GM21529 (cell line): ENCODE results near the gene GTF3C5.
"Not testable (repeated sequence)": the region's sequence is repeated elsewhere in the genome, so short reads cannot be mapped to it uniquely, and the experiment has no call there.

Source experiments
- ATAC-seq: cut with Tn5 transposase; IDR thresholded peaks from one replicate; pipeline ENCODE4 v1.9.1; 2021; ENCODE audit not compliant: unreplicated experiment

The GTF3C5 gene

DNA sequence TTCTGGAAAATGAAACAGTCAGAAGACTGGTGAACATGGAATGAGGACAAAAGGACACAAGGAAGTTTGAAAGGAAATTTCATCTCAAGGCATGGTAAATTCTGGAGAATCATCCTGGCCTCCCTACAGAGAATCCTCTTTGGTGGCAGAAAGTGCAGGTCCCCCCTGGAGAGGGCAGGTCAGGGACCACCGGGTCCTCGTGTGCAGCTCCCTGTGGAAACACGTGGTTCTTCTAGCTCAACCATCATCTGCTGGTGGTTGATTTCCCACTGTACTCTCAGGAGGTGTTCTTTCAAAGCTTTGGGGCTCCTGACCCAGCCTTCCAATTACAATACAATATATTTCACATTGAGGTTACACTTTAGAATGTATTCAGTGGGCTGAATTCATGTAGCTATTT, 2.6 kb upstream of the GTF3C5 start:
- ATAC-seq = no peak

- ATAC-seq = peak; percentile 12
Observed at GRCh38 chr9:133029994-133030316, 842 bp upstream of the GTF3C5 start.

- no peak for ATAC-seq
Observed at GRCh38 chr9:133031130-133031422, 279 bp downstream of the GTF3C5 start.

DNA sequence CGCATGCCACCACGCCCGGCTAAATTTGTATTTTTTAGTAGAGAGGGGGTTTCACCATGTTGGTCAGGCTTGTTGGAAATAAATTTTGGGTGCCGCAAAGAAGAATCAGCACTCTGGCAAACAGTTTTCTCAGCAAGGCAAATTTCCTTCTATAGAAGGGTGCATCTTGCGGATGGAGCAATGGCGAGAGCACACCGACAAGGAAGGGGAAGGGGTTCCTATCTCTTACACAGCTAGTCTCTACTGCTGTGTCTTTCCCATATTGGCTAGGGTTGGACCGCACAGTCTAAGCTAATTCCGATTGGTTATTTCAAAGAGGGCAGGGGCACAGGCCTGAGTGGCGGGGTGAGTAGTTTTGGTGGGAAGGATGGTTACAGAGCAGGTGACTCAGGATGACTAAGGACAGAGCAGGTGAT, 707 bp downstream of the GTF3C5 start:
- ATAC-seq = no peak

DNA sequence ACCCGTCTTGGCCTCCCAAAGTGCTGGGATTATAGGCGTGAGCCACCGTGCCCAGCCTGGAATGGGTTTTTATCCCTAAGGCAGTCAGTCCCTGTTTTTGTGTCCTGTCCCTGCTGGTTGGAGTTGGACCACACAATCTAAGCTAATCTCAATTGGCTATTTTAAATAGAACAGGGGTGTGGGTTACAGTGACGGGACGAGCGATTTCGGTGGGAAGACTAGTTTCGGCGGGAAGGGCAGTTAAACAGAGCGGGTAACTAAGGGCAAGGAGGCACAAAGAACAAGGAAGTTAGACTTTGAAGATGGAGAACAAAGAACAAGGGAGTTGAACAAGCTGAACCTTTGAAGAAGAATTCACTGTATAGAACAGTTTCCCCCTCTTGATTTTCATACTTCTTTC, 1.4 kb downstream of the GTF3C5 start:
- ATAC-seq = no peak

GRCh38 chr9:133035669-133036068, 4.9 kb downstream of the GTF3C5 start:
- no peak for ATAC-seq

DNA sequence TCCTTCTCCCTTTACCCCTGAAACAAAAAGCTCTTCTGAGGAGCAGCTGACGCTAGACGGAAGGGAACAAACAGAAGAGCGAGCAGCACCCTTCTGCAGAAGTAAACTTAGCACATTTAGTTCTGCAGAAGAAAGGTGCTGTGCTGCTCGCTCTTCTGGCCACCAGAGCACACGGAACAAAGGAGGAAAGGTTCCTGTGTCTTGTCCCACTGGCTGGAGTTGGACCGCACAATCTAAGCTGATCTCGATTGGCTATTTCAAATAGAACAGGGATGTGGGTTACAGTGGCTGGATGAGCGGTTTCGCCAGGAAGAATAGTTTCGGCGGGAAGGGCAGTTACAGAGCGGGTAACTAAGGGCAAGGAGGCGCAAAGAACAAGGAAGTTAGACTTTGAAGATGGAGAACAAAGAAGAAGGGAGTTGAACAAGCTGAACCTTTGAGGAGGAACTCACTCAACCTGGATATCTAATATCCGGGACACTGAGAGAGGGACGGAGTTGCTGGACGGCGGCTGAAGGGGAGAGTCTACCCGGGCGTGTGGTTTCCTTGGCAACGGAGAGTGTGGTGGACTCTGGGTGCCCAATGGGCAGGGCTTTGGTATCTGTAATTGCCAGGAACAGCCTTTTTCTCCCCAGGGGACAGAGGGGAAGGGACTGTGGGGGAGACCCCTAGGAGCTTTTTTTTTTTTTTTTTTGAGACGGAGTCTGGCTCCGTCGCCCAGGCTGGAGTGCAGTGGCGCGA, 7.1 kb downstream of the GTF3C5 start:
- no peak for ATAC-seq

- ATAC-seq = not testable (repeated sequence)
Observed at GRCh38 chr9:133040892-133041479, 10.2 kb downstream of the GTF3C5 start.

DNA sequence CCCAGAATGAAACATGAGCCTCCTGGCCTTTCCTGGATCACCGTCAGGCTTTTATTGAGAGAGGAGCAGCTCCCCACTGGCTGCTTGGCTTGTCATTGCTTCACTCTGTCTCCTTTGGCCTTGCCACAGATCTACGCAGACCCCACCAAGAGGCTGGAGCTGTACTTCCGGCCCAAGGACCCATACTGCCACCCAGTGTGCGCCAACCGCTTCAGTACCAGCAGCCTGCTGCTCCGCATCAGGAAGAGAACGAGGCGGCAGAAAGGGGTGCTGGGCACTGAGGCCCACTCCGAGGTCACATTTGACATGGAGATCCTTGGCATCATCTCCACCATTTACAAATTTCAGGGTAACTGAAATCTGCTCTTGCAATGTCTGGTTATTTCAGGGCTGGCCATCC, 11.2 kb downstream of the GTF3C5 start:
- no peak for ATAC-seq

- no peak for ATAC-seq
Observed at GRCh38 chr9:133042676-133043075, 11.9 kb downstream of the GTF3C5 start.

DNA sequence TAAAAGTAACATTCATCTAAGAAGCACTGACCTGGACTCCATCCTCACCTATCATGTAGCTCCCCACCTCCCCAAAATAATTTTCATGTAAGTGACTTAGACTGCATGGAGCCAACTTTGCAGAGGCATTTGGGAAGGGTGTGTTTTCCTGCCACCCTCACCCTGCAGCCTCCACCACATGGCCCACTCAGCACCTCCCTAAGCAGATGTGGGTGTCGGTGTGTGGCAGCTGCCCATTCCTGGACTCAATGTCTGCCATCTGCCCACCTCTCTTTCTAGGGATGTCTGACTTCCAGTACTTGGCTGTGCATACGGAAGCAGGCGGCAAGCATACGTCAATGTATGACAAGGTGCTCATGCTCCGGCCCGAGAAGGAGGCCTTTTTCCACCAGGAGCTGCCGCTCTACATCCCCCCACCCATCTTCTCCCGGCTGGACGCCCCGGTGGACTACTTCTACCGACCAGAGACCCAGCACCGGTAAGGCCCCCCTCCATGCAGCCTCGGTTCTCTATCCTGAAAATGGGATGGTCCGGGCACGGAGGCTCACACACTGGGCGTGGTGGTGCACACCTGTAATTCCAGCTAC, 12.7 kb downstream of the GTF3C5 start:
- no peak for ATAC-seq

GRCh38 chr9:133044125-133044524, 13.3 kb downstream of the GTF3C5 start:
- ATAC-seq = no peak

GRCh38 chr9:133044661-133045060, 13.9 kb downstream of the GTF3C5 start:
- no peak for ATAC-seq

DNA sequence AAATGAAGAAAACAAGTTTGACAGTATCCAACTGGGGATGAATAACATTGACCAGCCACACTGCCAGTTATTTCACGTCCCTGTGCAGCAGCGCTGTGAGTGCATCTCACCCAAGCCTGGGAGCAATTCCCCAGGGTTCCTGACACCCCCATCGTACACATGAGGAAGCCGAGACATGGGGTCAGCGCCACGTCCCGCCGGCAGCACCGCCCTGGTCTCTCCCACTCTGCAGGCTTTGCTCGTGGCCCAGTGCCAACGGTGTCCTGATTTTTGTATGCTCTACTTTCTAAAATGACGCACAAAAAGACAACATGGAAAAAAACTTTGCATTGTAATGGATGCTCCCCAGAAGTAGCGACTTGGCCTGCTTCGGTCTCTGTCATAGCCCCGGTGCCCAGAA, 14.3 kb downstream of the GTF3C5 start:
- no peak for ATAC-seq

DNA sequence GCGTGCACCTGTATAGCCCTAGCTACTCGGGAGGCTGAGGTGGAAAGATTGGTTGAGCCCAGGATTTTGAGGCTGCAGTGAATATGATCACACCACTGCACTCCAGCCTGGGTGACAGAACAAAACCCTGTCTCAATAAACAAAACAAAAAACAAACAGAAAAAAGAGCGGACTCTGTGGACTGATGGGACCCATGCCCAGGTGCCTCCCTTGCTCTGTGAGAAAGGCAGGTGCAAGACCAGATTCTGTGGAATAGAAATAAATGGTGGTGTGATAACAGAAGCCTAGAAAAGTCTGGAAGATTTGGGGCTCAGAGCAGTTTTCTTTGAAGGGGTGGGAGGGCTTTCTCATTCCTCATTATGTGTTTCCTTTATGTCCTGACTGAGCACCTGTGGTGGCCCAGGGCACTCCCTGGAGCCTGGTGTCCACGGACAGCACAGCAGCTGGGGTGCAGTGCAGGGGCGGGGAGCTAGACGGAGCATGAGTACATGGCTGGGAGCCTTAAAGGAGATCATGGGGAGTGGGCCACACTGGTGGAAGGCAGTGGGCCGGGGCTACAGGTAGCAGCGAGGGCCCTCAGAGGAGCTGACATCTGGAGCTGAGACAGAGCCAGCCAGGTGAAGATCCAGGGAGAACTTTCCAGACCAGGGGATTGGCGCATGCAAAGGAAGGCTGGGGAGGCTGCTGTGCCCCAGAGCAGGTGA, 15.6 kb downstream of the GTF3C5 start:
- ATAC-seq = no peak

DNA sequence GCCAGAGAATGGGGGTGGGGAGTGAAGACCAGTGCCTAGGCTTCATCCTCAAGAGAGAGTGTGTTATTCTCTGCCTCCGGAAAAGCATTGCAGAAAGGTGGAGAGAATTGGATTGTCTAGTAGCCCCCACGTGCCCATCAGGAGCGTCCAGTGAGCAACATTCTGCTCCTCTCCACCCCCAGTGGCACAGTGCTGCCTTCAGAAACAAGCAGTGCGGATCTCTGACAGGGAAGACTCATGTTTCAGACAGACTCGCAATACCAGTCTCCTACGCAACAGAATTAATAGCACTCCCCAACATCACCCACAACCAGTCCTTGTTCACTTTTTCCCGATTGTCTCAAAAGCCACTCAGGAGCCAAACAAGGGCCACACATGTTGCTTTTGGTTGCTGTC, 16.1 kb downstream of the GTF3C5 start:
- ATAC-seq = no peak

DNA sequence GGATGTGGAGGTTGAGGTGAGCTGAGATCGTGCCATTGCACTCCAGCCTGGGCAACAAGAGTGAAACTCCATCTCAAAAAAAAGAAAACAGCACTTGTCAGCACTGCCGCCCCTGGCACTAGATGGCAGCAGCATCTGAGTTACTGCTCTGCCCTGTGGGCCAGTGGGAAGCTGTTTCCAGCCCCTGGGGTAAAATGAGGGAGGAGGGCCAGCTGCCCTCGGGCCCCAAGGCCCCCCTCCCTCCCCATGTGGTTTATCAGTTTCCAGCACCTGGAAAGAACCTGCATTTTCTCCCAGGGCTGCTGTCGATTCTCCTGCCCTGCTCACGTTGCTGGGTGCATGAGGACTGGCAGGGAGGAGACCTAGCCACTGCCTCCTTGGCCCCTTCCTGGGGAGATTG, 17.8 kb downstream of the GTF3C5 start:
- no peak for ATAC-seq

- no peak for ATAC-seq
Observed at GRCh38 chr9:133049043-133049442, 18.2 kb downstream of the GTF3C5 start.

DNA sequence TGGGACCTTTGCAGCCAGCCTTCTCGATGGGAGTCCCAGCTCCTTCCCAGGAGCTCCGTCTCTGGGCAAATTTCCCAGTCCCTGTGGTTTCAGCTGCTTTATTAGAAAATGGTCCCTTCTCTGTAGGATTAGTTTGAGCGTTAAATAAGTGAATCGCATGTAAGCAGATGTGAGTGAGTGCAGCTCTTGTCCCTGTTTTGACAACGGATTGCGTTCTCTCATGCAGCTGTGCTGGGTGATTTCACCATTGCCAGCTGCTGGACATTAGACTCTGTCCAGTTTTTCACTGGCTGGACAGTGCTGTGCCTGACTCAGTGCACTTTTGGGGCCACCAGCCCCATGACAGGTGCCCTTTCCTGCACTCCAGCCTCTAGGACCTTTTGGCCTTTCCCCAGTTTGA, 19.3 kb downstream of the GTF3C5 start:
- no peak for ATAC-seq

DNA sequence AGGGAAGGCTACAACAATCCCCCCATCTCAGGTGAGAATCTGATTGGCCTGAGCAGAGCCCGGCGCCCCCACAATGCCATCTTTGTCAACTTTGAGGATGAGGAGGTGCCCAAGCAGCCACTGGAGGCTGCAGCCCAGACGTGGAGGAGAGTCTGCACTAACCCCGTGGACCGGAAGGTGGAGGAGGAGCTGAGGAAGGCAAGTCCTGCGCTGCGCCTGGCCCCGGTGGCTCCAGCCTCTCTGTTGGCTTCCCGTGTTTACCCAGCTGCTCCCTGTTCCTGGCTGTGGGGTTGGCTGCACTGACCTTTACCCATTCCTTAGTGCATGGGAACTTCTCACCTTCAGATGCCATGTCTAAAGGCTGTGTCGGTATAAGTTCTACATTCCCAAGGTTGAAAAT, 20.0 kb downstream of the GTF3C5 start:
- no peak for ATAC-seq

GRCh38 chr9:133051281-133051900, 20.6 kb downstream of the GTF3C5 start:
- no peak for ATAC-seq
